Mucosa of stomach (tissue), 1 donor: ENCODE results near the gene RFTN1.

Source experiments
- H3K27me3 ChIP-seq: one replicate; pipeline ENCODE4 v1.7.0; 2013; ENCODE audit warnings: mild to moderate bottlenecking, low read length; ENCODE audit not compliant: control insufficient read depth, insufficient read depth
- H3K36me3 ChIP-seq: one replicate; pipeline ENCODE4 v1.7.0; 2013; ENCODE audit warnings: low read length; ENCODE audit not compliant: control insufficient read depth, insufficient read depth
- H3K4me1 ChIP-seq: one replicate; pipeline ENCODE4 v1.7.0; 2013; ENCODE audit warnings: mild to moderate bottlenecking, low read length; ENCODE audit not compliant: control insufficient read depth, insufficient read depth
- H3K4me3 ChIP-seq: one replicate; pipeline ENCODE4 v1.7.0; 2013; ENCODE audit warnings: low read length
- H3K9ac ChIP-seq: one replicate; pipeline ENCODE4 v1.7.0; 2013; ENCODE audit warnings: mild to moderate bottlenecking, low read length, moderate library complexity
- H3K9me3 ChIP-seq: one replicate; pipeline ENCODE4 v1.7.0; 2013; ENCODE audit warnings: mild to moderate bottlenecking, low read length, moderate library complexity; ENCODE audit not compliant: control insufficient read depth
- donor health status: Pancreatic carcinoma.

RFTN1 gene

DNA sequence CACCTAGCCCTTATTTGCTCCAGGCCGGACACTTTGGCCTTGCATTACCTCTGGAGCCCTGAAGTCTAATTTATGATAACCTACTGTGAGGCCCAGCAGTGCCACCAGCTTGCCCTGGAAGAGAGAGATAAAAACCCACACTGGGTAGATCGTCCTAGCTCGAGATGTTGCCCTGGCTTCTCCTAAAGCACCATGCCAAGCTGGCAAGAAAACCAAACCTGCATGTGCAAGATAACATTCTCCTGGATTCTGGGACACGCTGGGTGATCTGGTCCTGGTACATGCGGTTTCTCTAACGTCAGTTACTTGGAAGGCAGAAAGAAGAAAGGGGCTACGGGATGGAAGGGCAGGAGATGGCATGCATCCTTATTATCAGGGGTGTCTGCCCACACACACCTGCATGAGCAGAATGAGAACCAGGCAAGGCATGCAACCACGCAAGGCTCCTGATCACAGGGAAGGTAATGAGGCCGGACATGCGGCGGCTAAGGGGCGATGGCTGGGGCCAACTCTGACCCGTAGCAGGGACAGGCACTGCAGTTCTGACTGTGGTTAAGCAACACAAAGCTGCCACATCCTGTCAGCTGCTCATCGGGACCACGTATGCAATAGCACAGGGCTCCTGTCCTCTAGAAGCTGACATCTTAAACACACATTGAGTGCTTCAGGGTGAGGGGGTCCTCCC lies 175.5 kb downstream of the RFTN1 start:
- no peak overlapping the region for H3K9ac ChIP-seq
- H3K27me3 ChIP-seq, result no peaks in the 10 kb centered on the region
- no peaks in the 10 kb centered on the region for H3K36me3 ChIP-seq
- H3K4me1 ChIP-seq, result no peaks in the 10 kb centered on the region
- H3K4me3 ChIP-seq, result no peak overlapping the region
- H3K9me3 ChIP-seq, result no peaks in the 10 kb centered on the region

DNA sequence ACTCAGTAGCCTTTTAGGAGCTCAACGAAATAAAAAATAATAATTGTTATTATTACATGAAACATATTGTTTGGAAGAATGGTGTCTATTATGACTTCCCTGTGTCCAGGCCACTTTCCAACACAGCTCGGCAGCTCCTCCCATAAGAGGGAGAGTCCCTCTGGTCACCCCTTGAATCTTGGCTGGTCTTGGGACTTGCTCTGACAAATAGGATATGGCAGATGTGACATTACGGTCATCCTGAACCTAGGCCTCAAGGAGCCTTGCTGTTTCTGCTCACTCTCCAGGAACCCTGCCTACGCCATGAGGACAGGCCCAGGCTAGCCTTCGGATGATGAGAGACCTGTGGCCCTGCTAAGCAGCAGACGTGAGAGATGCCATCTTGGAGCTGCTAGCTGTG lies 176.7 kb downstream of the RFTN1 start:
- Histone ChIP-seq H3K27me3 (no peaks in the 10 kb centered on the region), H3K4me3 (no peak overlapping the region), H3K9me3 (no peaks in the 10 kb centered on the region), H3K36me3 (no peaks in the 10 kb centered on the region), H3K4me1 (no peaks in the 10 kb centered on the region), H3K9ac (no peak overlapping the region)

DNA sequence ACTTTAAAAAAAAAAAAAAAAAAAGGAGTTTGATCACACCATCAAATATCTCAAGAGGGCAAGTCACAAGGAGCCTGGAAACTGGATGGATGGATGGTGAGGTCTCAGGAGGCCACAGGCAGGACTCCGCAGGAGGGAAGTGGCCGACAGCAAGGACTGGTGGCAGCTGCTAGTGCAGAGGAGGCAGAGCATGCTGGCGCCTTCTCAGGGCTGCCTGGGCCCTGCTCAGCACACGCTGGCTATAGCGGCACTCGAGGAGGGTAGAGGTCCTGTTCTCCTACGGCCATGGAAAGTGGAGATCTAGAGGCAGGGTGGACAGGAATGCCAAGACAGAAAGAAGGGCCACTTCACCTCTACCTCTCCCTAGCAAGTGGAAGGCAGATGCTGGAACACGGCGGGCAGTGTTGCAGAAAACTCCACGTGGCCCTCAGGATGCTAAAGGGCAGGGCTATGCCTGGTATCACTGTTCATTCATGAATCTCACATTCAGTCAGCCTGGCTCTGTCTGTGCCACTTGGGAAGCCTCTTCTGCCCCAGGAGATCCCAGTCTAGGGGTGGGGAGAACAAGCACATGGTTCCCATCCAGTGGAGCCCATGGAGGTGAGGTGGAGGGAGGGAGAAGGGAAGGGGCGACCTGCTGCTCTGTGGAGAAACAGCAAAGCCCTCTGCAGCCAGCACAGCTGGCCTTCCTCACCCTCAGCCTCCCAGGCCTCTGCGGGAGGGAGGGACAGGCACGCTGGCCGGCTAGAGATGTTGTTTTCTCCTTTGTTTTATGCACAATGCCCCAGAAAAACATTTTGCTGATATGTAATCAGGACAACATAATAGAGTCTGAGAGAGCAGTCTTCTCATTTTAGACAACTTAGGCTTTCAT lies 177.5 kb downstream of the RFTN1 start:
- Histone ChIP-seq H3K4me3 (no peak overlapping the region), H3K9ac (no peak overlapping the region)

DNA sequence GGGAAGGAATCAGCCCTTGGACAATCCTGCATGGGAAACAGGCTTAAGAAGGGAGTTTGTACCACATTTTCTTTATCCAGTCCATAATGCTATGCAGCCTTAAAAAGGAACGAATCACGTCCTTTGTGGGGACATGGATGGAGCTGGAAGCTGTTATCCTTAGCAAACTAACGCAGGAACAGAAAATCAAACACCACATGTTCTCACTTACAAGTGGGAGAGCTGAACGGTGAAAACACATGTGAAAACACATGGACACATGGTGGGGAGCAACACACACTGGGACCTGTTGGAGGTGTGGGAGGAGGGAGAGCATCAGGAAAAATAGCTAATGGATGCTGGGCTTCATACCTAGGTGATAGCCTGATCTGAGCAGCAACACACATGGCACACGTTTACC lies 178.2 kb downstream of the RFTN1 start:
- H3K4me3 ChIP-seq, result no peak overlapping the region
- no peaks in the 10 kb centered on the region for H3K9me3 ChIP-seq
- H3K27me3 ChIP-seq, result no peaks in the 10 kb centered on the region
- no peak overlapping the region for H3K9ac ChIP-seq
- no peaks in the 10 kb centered on the region for H3K4me1 ChIP-seq
- H3K36me3 ChIP-seq, result no peaks in the 10 kb centered on the region

More for the DNA sequence above, 177.5 kb downstream of the RFTN1 start:
- Histone ChIP-seq H3K9me3 (no peaks in the 10 kb centered on the region), H3K4me1 (no peaks in the 10 kb centered on the region), H3K36me3 (no peaks in the 10 kb centered on the region), H3K27me3 (no peaks in the 10 kb centered on the region)

DNA sequence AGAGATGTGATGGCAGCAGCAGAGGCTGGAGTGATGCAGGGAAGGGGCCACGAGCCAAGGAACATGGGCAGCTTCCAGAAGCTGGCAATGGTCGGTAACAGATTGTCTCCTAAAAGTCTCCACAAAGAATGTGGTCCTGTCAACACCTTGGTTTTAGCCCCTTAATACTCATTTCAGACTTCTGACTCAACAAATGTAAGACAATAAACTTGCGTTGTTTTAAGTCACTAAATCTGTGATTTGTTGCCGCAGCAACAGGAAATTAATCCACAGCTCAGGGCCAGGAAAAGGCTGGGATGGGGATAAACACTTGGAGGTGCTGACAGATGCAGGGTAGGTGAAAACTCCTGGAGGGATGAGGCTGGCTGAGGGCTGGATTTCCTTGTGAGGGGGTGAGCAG lies 178.6 kb downstream of the RFTN1 start:
- Histone ChIP-seq H3K9me3 (no peaks in the 10 kb centered on the region), H3K27me3 (no peaks in the 10 kb centered on the region), H3K36me3 (no peaks in the 10 kb centered on the region), H3K4me1 (no peaks in the 10 kb centered on the region), H3K9ac (no peak overlapping the region), H3K4me3 (no peak overlapping the region)

DNA sequence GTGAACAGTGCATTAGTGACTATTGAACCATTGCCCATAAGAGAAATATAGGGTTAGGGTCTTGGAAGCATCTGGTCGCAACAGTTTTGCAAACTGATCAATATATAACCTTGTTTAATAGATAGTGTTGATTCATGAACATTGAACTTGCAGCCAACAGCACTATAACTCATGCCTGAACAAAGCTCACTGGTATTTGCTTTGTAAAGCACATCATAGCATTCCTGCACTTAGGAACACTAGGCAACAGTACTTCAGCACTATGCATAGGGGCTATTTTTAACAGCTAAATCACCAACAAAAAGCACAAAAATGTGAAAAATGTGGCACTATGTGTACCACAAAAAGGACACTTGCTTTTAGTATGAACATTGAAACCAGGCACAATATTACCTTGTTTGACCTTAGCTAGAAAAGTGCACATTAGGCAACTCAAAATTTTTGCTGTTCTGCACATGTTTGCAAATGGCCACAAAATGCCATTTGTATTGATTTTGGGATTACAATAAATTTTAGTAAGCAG lies 180.5 kb downstream of the RFTN1 start:
- H3K27me3 ChIP-seq, result no peaks in the 10 kb centered on the region
- no peak overlapping the region for H3K9ac ChIP-seq
- H3K4me3 ChIP-seq, result no peak overlapping the region
- H3K36me3 ChIP-seq, result no peaks in the 10 kb centered on the region
- H3K9me3 ChIP-seq, result no peaks in the 10 kb centered on the region
- H3K4me1 ChIP-seq, result no peaks in the 10 kb centered on the region

DNA sequence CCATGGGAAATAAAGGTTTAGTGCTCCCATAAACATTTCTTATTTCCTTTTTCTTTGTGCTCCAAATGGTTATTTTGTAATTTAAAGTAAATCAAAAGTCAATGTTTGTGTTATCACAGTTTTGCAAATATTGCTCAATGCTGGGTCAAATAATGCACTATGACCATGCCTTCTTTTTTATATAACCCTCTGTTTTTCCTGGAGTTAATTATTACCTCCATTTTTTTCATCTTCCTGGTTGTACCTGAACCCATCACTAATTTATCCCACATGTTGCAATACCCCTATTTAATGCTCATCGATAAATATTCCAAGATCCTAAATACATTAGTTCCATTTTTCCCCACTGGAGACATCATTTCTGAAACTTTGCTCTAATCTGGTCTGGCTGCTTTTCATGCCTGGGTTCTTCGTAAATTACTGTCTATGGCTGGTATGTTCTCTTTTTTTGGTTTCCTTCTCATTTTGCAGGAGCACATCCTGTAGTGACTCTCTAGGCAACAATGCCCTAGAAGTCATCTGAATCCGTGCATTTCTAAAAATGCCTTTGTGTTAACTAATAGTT lies 182.1 kb downstream of the RFTN1 start:
- H3K4me3 ChIP-seq, result no peak overlapping the region
- no peaks in the 10 kb centered on the region for H3K36me3 ChIP-seq
- H3K9me3 ChIP-seq, result no peaks in the 10 kb centered on the region
- no peaks in the 10 kb centered on the region for H3K27me3 ChIP-seq
- no peaks in the 10 kb centered on the region for H3K4me1 ChIP-seq
- H3K9ac ChIP-seq, result no peak overlapping the region

DNA sequence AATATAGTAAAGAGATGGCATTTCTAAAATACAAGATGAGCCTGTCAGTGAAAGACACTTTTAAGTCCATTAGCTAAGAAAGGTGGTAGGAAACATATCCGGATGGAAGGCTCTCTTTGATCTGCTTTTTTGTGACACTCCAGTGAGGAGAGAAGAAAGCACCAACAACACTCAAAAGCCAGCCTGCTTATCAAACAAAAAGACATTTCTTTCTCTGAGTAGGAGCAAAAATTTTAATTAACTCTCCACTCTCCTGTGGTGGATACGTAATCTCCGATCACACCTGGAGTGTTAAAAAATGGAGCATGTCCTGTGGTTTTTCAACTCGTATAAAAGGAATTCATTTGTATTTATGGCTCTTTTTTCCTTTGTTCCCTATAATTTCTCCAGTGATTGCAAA lies 183.1 kb downstream of the RFTN1 start:
- Histone ChIP-seq H3K4me1 (no peaks in the 10 kb centered on the region), H3K9ac (no peak overlapping the region), H3K4me3 (no peak overlapping the region), H3K27me3 (no peaks in the 10 kb centered on the region), H3K36me3 (no peaks in the 10 kb centered on the region), H3K9me3 (no peaks in the 10 kb centered on the region)

DNA sequence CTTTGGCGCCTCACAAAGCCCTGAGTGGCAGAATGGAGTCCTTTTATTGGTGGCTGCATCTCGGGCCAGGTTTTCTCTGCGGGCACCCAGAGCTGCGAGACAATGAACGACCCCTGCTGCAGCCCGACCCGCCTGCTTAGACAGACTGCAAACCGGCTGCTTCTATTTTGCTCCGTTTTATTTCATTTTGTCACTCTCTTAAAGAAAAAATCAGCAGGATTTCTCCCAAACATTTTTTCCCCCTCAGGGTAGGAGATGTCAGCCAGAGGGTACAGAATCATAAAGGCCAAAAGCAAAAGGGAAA lies 183.7 kb downstream of the RFTN1 start:
- Histone ChIP-seq H3K4me1 (no peaks in the 10 kb centered on the region), H3K9ac (no peak overlapping the region), H3K4me3 (no peak overlapping the region), H3K36me3 (no peaks in the 10 kb centered on the region), H3K9me3 (no peaks in the 10 kb centered on the region), H3K27me3 (no peaks in the 10 kb centered on the region)

DNA sequence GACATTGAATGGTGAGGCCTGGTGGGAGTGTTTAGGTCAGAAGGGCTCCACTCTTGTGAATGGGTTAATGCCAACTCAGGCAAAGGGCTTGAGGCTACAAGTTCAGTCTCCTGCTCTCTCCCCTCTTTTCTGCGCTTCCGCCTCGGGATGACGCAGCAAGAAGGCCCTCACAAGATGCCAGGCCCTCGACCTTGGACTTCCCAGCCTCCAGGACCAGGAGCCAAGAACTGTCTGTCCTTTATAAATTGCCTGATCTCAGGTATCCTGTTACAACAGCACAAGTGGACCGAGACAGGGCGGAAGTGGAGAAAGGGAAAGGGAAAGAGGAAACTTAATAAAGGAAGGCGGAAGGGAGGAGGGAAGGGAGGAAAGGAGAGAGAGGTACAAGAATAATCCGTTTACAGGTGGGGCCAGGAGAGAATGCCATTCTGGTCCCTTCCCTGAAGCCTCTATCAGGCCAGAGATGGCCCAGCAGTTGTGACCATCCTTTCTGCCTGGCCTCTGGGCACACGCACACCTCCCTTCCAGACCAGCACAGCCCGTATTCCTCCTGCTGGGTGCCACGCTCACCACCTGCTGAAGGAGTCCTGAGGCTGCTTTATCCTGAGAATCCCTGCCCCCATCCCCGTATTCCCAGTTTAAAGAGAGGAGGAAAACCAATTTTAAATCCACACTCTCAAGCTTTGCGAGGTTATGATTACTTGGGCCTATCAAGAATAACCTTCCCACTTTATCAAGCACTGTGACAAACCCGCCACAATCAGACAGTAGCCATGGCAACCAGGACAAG lies 184.3 kb downstream of the RFTN1 start:
- H3K9ac ChIP-seq, result no peak overlapping the region
- H3K4me3 ChIP-seq, result no peak overlapping the region
- no peaks in the 10 kb centered on the region for H3K36me3 ChIP-seq
- H3K9me3 ChIP-seq, result no peaks in the 10 kb centered on the region
- H3K27me3 ChIP-seq, result no peaks in the 10 kb centered on the region
- H3K4me1 ChIP-seq, result no peaks in the 10 kb centered on the region

DNA sequence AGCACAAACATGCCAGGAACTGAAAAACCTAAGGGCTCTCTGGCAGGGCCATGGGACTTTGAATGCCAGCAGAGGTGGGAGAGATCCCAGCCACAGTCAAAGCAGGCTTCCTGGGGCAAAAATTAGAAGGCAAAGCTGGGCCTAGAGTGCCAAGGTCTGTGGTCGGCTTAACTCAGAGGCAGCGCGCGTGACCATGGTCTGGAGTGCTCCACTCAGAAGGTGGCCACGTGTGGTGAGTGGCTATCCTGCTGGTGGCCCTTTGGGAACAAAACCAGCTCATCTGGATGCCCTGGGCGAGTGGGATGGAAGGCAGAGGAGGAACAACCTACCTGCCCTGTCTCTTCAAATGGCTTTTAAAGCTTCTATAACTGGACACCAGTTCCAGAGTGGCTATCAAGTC lies 185.4 kb downstream of the RFTN1 start:
- H3K4me1 ChIP-seq, result no peaks in the 10 kb centered on the region
- H3K27me3 ChIP-seq, result no peaks in the 10 kb centered on the region
- no peak overlapping the region for H3K4me3 ChIP-seq
- no peaks in the 10 kb centered on the region for H3K9me3 ChIP-seq
- H3K9ac ChIP-seq, result no peak overlapping the region
- no peaks in the 10 kb centered on the region for H3K36me3 ChIP-seq
